Vagina (tissue), 2 donors: ENCODE measurements around the gene DIAPH2.

Experiments used
- POLR2A ChIP-seq, 2 donors: fragments of 450-650 bp; IDR thresholded peaks; one replicate each; pipeline ENCODE4 v1.6.1; 2017; ENCODE audit warnings: antibody characterized with exemption in 2 of 2, mild to moderate bottlenecking in 2 of 2, moderate library complexity in 2 of 2
- TF ChIP-seq, protein P1 (sequence below), 3 experiments: fragments of 450-650 bp in 2 of 3; fragments of 200-600 bp in 1 of 3; sonication (generic) in 1 of 3; IDR thresholded peaks; one replicate each; pipeline ENCODE4 v1.5.1; 2017 to 2019; ENCODE audit warnings: antibody characterized with exemption in 3 of 3, mild to moderate bottlenecking in 2 of 3, moderate library complexity in 2 of 3

- TF ChIP-seq, protein P1, sequence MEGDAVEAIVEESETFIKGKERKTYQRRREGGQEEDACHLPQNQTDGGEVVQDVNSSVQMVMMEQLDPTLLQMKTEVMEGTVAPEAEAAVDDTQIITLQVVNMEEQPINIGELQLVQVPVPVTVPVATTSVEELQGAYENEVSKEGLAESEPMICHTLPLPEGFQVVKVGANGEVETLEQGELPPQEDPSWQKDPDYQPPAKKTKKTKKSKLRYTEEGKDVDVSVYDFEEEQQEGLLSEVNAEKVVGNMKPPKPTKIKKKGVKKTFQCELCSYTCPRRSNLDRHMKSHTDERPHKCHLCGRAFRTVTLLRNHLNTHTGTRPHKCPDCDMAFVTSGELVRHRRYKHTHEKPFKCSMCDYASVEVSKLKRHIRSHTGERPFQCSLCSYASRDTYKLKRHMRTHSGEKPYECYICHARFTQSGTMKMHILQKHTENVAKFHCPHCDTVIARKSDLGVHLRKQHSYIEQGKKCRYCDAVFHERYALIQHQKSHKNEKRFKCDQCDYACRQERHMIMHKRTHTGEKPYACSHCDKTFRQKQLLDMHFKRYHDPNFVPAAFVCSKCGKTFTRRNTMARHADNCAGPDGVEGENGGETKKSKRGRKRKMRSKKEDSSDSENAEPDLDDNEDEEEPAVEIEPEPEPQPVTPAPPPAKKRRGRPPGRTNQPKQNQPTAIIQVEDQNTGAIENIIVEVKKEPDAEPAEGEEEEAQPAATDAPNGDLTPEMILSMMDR (IDR thresholded peaks at IDR 0.05): no peak
- TF ChIP-seq POLR2A (IDR thresholded peaks at IDR 0.05): no peak
Observed at GRCh38 chrX:97074400-97074799, 389.8 kb downstream of the DIAPH2 start.
